GM19043 (cell line): Measurements from ENCODE around the gene STARD10.
A peak's percentile ranks its signal among the peaks of the same experiment; 100 is the strongest.
"Not testable (repeated sequence)": the region's sequence is repeated elsewhere in the genome, so short reads cannot be mapped to it uniquely, and the experiment has no call there.

Experiments used
- ATAC-seq: cut with Tn5 transposase; IDR thresholded peaks from one replicate; pipeline ENCODE4 v1.9.1; 2021; ENCODE audit warnings: low read depth; ENCODE audit not compliant: unreplicated experiment

The STARD10 gene

GRCh38 chr11:72826191-72826941 is 32.5 kb upstream of the STARD10 start:
- ATAC-seq = no peak

- ATAC-seq = no peak
Observed at GRCh38 chr11:72825661-72826060, 31.8 kb upstream of the STARD10 start.

- ATAC-seq = no peak
Observed at GRCh38 chr11:72824811-72825505, 31.1 kb upstream of the STARD10 start.

GRCh38 chr11:72824020-72824419 is 30.2 kb upstream of the STARD10 start:
- ATAC-seq = no peak

- ATAC-seq = no peak
Observed at GRCh38 chr11:72823105-72823804, 29.4 kb upstream of the STARD10 start.

GRCh38 chr11:72821920-72822799 is 28.3 kb upstream of the STARD10 start:
- ATAC-seq = peak; percentile 58

GRCh38 chr11:72821221-72821919 is 27.5 kb upstream of the STARD10 start:
- ATAC-seq = no peak

GRCh38 chr11:72820439-72821139 is 26.7 kb upstream of the STARD10 start:
- no peak for ATAC-seq

- no peak for ATAC-seq
Observed at GRCh38 chr11:72818971-72819370, 25.1 kb upstream of the STARD10 start.

GRCh38 chr11:72817966-72818365 is 24.1 kb upstream of the STARD10 start:
- no peak for ATAC-seq

- no peak for ATAC-seq
Observed at GRCh38 chr11:72816404-72816990, 22.6 kb upstream of the STARD10 start.

- ATAC-seq = no peak
Observed at GRCh38 chr11:72815110-72815618, 21.3 kb upstream of the STARD10 start.

- peak; percentile 40 for ATAC-seq
Observed at GRCh38 chr11:72814286-72815109, 20.7 kb upstream of the STARD10 start, which contains the start of gene ATG16L2. TSS of gene ATG16L2 (plus strand) at chr11:72814411. CDS start at chr11:72814446, 35 bp downstream.

- ATAC-seq = peak; percentile 40
Observed at GRCh38 chr11:72813740-72814285, 20.0 kb upstream of the STARD10 start.

- ATAC-seq = no peak
Observed at GRCh38 chr11:72812967-72813739, 19.3 kb upstream of the STARD10 start.

- ATAC-seq = no peak
Observed at GRCh38 chr11:72812604-72812966, 18.7 kb upstream of the STARD10 start.

GRCh38 chr11:72811686-72812085 is 17.8 kb upstream of the STARD10 start:
- ATAC-seq = not testable (repeated sequence)
